Lower leg skin (tissue), 3 donors: ENCODE measurements around the gene TMEM33.

ENCODE experiments used
- CTCF ChIP-seq, 3 donors: fragments of 450-650 bp; IDR thresholded peaks; one replicate each; pipeline ENCODE4 v1.5.1; 2016; ENCODE audit warnings: antibody characterized with exemption in 3 of 3, mild to moderate bottlenecking in 3 of 3, moderate library complexity in 2 of 3
- POLR2A ChIP-seq, 2 donors: fragments of 450-650 bp; IDR thresholded peaks; one replicate each; pipeline ENCODE4 v1.6.1; 2016 to 2017; ENCODE audit warnings: antibody characterized with exemption in 2 of 2, mild to moderate bottlenecking in 1 of 2, moderate library complexity in 1 of 2

- TF ChIP-seq CTCF (IDR thresholded peaks at IDR 0.05) (no peak), POLR2A (IDR thresholded peaks at IDR 0.05) (no peak)
Measured at GRCh38 chr4:41964401-41964800, 29.2 kb downstream of the TMEM33 start.
